Epidermal melanocyte (primary cell): ENCODE results near the gene EFCC1.

Experiments
- DNase-seq: peaks from one replicate; pipeline ENCODE4 v3.0.0; 2011; ENCODE audit warnings: low spot score; ENCODE audit not compliant: insufficient read length

The EFCC1 gene

DNA sequence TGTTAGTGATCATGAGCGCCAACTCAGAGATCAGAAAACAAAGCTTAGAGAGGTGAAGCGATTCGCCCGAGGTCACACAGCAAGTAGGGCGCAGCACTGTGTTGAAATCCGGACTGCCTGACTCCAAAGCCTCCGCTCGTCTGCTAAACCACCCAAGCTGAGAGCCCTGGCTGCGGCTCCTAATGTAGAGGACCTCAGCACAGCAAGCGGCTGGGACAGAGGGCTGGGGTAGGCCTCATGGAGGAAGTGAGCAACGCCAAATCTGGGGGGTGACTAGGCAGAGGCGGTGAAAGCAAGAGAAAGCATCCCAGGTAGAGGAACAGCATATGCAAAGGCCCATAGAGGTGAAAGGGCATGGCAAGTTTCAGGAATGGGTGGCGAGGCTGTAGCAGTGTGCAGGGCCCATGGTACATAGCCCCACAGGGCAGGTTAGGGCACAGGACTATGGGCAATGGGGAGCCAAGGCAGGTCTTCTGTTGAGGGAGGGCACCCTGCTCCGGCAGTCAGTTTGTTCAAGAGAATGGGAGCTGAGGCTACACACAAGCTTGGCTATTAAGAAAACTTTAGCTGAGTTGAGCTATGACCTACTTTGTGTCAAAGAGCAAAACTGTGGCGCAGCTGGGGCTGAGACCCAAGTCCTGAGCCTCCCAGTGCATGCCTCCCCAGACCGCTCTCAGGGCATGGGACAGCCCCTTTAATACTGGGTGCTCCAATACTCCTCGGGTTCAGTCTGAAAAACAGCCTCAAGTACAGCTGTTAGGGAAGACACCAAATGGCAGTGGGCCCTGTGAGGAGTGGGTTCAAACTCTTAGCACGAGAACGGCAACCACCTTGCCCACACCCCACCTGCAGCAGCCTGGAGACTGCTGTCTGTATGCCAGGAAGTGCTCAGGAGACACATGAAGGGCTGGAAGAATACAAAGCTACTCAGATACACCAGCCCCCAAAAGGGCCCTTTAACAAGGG, 6.2 kb upstream of the EFCC1 start:
- DNase-seq = no peak

DNA sequence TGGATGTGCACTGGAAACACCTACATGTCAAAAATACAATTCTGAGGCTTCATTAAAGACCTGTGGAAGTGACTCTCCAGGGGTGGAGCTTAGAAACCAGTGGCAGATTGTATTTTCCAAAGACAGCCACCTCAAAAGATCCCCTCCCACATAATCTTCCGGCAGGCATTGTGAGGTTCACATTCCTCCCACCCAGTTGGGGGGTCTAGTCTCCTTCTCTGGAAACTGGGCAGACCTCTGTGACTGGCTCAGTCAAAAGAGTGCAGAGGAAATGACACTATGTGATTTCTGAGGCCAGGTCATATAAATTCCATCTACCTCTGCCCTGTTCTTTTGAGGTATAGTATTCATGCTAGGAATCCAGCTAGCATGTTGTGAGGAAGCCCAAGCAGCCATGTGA, 5.4 kb upstream of the EFCC1 start:
- peak; percentile 4 for DNase-seq

DNA sequence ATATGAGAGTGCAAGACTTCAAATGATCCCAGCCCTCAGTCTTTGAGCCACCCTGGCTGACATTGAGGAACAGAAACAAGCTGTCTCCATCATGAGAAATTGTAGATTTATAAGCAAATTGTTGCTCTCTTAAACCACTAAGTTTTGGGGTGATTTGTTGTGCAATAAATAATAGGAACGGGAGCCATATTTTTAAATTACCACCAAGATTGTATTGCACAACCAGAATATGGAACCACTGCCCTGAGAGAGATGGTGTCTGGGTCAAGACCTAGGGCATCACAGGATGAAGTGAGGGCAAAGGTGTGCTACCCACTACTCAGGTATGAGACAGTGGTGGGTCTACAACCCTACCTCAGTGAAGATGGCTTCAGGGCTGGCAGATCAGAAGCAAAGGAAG, 4.9 kb upstream of the EFCC1 start:
- peak; percentile 11 for DNase-seq

DNA sequence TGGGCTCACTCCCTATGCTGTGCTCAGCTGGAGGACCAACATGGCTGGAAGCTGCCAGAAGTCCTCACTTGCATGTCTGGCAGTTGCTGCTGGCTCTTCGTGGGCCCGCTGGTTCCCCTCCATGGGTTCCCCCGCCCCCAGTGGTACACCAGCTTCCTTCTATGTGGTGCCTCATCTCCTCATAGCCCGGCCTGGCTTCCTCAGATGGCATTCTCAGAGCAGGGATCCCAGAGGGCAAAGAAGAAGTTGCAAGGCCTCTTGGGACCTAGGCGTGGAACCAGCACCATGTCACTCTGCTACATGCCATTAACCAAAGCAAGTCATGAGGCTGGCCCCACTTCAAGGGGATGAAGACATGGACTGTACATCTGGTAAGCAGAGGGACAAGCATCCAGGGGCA, 4.4 kb upstream of the EFCC1 start:
- DNase-seq = no peak

DNA sequence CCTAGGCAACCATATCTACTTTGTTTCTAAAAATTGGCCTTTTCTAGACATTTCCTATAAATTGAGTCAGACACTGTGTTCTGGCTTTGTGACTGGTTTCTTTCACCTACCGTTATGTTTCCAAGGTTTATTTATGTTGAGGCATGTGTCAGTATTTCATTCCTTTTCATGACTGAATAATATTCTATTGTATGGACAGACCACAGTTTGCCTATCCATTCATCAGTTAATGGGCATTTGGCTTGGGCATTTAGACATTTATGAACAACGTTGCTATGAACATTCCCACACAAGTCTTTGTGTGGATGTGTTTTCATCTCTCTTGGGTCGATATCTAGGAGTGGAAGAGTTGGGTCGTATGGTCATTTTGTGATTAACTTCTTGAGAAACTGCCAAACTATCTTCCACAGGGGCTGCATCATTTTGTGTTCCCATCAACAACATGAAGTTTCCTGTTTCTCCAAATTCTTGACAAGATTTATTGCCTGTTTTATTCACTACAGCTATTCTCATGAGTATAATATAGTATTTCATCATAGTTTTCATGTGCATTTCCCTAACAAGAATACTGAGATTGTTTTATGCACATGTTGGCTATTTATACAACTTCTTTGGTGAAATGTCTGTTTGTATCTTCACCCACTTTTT, 3.5 kb upstream of the EFCC1 start:
- no peak for DNase-seq

DNA sequence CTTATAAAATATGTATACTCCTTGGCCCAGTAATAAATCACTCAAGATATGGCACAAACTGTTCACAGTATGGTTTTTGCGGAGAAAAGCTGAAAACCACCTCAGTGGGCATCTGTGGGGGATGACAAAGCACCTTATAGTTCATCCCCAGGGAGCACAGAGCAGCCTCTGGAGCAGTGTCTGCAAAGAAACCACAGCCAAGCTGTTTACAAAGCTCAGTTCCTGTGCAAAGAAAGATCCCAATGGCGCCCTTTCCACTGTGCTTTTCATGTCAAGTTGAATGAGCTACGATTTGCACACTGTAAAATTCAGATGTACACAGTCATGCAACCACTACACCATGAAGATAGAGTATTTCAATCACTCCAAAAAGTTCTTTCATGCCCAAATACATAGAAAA, 2.5 kb upstream of the EFCC1 start:
- peak; percentile 8 for DNase-seq

DNA sequence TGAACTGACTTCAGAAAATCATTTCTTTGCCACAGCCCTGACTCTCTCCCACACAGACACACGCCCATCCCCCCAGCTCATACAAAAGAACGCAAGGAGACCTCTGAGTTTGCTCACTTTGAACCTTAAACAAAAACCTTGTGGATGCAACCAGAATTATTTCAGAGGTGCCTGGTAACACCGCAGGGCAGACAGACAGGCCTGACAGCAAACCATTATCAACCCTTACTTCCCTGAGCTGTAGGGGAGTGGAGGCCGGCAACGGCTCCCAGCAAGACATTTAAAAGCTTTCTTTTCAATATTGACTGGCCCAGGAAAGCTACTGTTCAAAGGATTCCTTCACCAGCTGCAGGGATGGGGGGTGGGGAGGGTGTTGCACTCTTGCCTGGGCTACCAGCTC, 2.0 kb upstream of the EFCC1 start:
- DNase-seq = peak; percentile 6

DNA sequence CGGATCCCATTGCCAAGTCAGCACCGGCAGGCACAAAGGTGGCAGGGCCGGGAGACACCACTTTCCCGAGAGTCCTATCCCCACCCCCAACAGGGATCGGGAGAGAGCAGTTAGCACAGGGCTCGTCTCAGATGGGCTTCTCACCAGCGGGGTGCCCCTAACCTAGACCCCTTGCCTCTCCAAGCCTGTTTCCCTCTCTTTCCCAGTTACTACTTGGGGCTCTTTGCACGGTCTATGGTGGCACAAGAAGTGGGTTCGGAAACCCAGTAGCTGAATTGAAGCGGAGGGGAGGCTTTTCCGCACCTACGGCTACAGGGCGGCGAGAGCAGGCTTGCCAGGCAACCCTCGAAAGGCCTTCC, 383 bp upstream of the EFCC1 start:
- peak; percentile 12 for DNase-seq

DNA sequence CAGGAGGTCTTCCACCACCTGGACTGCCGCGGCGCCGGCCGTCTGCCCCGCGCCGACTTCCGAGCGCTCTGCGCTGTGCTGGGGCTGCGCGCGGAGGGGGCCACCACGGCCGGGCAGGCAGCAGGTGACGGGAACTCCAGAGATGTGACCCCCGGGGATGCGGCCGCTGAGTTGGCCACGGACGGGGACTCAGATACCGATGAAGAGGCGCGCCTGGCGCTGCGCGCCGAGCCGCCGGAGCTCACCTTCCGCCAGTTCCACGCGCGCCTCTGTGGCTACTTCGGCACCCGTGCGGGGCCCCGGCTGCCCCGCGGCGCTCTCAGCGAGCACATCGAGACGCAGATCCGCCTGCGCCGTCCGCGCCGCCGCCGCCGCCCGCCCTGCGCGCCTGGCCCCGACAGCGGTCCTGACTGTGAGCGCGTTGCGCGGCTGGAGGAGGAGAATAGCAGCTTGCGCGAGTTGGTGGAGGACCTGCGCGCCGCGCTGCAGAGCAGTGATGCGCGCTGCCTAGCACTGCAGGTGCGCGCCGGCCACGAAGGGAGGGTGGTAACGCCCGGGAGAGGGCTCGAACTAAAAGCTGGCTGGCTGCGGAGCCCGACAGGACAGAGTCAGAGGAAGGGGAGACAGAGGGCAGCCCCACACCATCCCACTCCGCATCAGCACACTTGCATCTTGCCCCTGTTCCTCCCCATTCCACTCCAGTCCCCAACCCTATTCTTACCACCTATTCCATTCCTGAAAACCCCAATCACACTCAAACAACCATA, 885 bp downstream of the EFCC1 start:
- peak; percentile 15 for DNase-seq

DNA sequence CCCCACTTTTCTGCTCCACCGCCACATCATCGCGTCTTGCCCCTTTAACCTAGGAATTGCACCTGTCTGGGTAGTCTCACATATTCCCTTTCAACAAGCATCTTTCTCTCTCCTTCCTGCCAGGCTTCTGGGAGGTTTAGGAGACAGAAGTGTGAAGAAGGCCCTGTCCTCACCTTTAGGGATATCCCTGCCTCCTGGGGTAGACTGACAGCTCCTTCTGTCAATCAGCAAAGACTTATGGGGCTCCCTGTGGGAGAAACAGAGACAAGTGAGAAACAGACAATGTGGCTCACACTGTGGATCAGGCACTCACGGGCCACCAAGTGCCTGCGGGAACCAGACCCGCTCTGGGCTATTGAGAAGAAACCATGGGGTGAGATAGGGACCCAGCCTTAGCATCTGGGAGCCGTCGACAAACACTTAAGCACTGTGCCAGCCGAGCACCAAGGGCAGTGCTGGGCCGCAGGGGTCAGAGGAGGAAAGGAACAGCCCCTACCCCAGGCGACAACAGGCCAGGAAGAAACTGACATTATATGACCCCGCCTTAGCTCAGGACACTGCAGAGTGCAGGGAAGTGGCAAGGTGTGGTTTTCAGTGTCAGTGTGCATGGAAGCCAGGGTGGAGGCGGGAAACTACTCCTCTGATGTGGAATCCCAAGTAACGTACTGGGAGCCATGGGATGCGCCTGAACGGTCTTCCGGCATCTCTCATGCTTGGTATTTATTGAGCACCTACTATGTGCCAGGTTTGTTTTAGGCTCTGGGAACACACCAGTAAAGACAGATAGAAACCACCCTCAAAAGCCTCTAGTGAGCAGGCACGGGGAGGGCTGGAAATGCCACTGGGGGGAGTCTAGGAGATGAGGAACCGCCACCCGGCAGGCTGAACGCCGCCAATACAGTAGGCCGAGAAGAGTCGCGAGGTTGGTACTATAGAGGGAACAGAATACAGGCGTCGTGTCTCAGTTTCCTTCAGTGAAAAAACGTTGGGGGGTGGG, 1.8 kb downstream of the EFCC1 start:
- DNase-seq = peak; percentile 11

DNA sequence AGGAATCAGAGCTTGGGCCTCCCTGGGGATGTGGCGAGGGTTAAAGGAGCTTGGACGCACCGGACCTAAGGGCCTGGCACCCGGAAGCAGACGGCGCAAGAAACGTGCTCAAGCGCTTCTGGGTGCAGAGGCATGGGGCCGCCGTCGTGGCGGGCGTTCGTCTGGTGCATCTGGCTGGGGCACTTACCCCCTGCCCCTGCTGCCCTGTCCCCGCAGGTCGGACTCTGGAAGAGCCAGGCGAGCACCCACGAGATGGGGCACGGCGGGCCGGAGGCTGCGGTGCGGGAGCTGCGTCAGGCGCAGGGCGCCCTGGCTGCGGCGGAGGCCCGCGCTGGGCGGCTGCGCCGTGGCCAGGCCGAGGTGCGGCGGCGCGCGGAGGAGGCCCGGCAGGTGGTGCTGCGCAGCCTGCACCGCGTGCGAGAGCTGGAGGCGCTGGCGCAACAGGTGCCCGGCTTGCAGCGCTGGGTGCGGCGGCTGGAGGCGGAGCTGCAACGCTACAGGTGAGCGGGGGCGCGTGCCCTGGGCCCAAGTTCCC, 2.5 kb downstream of the EFCC1 start:
- DNase-seq = peak; percentile 3

DNA sequence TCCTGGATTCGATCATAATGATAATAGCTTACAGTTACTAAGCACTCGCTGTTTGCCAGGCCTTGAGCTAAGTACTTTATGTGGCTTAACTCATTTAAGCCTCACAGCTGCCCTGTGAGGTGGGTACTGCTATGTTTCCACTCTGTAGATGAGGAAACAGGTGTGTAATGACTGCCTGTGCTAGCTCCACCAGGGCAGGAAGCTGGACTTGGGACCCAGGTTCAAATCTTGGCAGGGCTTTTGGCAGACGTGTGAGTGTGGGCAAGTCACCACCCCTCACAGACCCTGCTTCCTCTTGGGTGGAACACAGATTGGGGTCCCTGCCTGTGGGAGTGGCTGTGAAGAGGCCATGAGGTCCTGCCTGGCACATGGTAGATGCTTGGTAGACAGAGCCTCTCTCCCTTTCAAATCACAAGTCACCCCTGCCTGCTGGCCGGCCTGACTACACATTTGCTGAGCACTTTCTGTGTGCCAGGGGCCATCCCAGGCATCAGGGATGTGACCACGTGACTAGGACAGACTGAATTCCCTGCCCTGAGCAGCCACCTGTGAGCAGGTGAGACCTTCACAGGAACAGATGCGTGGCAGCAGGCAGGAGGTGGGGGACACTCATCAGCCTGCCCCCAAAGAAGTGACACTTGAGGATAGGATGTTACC, 3.7 kb downstream of the EFCC1 start:
- peak; percentile 7 for DNase-seq

DNA sequence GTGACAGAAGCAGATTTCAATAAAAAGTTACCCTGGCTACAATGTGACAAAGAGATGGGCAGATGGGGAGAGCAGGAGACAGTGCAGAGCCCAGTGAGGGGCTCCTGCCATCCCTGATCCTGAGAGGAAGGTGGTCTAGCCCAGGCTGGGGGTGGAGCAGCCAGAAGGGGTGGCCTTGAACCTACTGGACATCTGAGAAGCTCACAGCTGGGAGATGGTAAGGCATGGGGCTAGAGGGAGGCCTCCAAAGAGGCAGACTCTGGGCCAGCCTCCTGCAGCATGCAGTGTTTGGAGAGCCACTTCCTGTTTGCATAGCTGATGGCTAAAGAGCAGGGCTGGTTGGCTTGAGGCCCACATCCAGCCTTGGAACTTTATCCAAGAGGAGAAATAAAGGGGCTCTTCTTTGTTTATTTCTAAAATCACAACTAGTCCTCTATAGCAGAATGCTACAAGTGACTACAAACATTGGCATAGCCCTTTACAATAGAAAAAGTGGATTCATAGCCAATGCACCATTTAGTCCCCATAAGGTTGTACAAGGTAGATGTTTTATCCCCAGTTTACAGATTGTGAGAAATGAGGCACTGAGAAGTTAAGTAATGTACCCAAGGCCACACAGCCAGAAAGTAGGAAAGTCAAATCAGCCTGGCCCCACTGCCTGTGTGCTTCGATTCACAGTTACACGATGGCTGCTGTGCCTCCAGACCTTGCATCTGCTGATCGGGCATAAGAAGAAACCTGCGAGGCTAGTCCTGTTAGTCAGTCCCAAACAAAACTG, 4.6 kb downstream of the EFCC1 start:
- peak; percentile 20 for DNase-seq

DNA sequence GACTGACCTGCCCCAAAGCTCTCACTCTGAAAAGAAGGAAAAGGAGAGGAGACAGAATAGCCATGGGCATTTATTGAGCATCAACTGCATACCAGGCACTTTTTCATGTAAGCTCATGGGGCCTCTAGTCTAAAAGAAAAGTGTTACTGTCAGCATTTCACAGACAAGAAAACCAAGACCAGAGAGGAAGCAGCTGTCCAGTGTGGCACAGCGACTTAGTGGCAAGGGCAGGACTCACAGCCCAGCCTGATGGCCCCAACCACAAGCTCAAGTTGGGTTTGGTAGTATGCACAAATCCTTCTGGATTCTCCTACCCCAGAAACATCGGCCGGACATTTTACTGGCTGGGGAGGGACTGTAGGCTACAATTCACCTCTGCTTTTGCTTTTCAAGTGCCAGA, 5.8 kb downstream of the EFCC1 start:
- no peak for DNase-seq

DNA sequence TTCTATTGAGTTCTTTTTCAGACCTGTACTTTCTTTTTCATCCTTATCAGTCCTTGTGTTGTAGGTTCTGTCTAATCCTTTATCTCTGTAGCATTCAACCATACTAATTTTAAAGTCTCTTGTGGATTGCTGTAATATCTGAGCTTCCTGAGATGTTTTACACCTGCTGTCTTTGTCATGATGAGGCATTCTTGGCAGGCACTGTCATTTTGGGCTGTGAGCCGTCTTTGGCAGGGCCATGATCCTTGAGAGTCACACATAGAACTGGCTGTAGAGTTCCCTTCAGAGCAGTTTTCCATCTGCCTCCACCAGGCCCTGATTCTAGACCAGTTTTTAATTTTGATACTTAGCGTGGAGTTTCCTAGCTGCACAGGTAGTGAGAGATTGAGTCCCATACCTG, 6.7 kb downstream of the EFCC1 start:
- no peak for DNase-seq

DNA sequence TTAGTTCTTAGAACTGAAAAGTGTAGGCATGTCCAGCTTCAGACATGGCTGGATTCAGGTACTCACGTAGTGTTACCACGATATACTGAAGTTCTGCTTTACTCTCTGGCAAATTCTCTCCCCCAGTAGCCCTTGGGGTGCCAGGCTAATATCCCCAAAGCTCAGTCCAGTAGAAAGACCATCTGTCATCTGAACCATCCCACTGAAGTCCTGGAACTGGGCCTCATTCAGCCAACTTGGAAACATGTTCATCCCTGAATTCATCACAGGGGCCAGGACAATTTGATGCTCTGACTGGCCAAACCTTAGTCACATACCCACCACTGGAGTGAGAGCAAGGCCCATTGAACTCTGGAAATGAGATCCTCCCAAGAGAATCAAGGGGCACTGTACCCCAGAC, 8.2 kb downstream of the EFCC1 start:
- DNase-seq = no peak

DNA sequence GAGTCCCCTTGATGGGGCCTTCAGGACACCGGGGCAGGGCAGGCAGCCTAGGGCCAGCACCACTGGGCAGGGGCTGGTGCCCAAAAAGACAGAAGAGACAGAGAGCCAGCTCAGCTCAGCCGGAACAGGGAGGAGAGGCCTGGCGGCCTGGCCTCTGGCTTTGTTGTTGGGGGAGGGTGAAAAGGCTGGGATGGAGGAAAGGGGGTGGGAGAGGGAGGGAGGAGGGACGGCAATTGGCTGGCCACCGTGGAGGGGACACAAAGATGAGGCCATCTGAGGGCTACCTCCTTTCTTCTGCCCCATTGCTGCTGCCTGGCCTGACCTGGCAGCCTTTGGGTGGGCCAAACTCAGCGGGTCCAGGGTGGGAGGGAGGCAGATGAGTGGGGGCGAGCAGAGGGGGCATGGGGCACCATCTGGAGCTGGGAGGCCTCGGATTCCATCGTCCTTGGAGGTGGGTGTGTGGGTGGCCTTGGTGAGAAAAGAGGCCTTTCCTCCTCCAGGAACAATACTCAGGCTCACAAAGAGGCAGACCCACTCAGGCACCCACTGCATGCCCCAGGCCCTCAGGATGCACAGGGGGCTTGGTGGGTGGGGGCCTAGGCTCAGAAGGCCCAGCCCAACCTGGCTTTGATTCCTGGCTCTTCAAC, 9.3 kb downstream of the EFCC1 start:
- no peak for DNase-seq

DNA sequence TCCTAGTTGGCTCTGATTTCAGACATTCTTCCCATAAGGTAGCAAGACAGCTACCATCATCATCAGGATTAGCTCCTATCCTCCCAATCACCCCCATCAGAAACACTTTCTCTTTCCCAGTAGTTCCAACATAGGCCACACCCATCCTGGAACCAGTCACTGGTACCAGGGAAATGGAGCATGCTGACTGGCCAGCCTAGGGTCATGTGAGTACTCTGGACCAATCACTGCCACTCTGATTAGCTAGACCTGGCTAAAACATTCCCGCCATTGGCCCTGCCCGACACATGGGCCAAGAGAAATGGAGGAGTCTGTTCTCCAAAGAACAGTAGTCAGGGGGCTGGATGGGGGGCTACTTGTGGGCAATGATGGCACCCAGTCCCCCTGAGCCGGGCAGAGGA, 12.4 kb downstream of the EFCC1 start:
- no peak for DNase-seq

DNA sequence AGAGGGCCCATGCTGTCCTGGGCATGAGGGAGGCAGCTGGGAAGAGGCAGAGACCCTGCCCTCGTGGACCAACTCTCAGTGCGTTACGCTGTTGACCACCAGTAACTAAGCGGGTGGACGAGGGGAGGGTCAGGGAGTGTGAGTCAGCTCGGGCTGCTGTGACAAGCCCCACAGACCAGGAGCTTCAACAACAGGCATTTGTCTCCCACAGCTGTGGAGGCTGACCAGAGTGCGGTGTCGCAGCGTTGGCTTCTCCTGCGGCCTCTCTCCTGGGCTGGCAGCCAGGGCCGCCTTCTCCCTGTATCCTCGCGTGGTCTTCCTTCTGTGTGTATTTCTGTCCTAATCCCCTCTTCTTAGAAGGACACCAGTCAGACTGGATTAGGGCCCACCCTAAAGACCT, 13.0 kb downstream of the EFCC1 start:
- no peak for DNase-seq
